Cortex of kidney (tissue), 1 donor: Measurements from ENCODE around the gene PPEF1.
"Not testable (repeated sequence)": the region's sequence is repeated elsewhere in the genome, so short reads cannot be mapped to it uniquely, and the experiment has no call there.

Experiments
- DNase-seq: peaks from one replicate; lab custom pipeline; 2025; lab: John Stamatoyannopoulos, UW

The PPEF1 gene

DNA sequence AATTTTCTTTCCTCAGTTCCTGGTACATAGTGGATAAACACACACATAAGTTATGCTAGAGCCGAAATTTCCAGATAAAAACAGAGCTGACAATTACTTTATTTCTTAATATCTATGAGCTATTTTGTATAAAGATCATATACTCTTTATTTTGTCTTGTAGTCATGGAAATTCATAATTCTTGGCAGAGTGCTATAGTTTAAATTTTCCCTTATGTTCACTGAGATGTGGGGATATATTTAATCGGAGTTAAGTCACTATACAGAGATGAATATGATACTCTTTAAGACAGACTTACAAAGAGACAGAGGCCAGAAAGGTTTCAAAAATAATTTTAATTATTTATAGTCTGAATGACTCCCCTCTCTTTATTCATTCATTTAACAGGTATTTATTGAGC lies 89.7 kb downstream of the PPEF1 start:
- no peak for DNase-seq

DNA sequence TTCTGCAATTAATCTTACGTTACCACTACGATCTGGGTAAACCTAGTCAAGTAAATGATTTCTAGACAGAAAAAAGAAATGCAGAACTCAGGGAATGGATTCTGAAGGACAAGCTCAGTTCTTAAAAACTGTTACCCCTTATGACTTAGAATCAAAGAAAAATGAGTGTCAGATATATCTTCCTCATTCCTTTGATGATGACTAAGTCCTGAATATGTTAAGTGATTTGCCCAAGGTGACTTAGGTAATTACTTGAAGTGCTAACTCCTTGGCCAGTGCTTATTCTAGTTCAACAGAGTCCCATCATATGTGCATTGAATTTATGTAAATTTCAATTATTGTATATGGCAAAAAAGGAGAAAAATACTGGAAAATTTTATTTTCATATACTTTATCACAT lies 92.5 kb downstream of the PPEF1 start:
- DNase-seq, result no peak

DNA sequence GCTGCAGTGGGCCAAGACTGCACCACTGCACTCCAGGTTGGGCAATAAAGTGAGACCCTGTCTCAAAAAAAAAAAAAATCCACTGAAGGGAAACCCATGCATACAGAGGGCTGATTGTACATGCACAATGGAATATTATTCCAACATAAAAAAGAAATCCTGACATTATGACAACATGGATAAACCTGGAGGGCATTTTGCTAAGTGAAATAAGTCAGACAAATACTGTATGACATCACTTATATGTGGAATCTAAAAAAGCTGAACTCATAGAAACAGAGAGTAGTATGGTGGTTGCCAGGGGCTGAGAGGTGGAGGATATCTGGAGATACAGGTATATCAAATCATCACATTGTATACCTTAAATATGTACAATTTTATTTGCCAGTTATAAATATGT lies 102.2 kb downstream of the PPEF1 start:
- no peak for DNase-seq

DNA sequence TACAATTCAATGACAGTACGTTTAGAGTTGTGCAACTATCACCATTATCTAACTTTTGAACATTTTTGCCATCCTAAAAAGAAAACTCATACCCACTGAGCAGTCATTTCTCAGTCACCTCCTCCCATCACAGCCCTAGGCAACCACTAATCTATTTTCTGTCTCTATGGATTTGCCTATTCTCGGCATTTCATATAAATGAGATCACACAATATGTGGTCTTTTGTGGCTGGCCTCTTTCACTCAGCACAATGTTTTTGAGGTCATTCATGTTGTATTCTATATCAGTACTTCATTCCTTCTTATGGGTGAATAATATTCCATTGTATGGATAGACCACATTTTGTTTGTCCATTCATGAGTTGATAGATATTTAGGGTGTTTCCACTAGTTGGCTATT lies 103.0 kb downstream of the PPEF1 start:
- DNase-seq, result no peak

DNA sequence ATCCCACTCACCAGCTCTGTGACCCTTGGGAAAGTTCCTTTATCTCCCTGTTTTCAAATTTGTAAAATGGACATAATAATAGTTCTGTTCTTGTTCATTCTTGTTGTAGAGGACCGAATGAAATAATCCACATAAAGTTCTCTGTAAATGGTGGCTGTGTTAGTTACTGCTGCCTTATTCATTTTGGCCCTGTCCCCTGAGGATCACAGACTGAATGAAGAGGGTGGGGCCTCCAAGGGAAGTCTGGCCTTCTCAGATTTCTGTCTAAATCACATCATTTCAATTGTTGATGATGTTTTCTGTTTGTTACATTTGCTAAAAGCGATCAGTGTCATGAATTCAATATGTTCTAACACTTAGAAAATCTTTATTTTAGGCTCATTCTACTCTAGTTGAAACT lies 117.9 kb downstream of the PPEF1 start:
- DNase-seq, result no peak

DNA sequence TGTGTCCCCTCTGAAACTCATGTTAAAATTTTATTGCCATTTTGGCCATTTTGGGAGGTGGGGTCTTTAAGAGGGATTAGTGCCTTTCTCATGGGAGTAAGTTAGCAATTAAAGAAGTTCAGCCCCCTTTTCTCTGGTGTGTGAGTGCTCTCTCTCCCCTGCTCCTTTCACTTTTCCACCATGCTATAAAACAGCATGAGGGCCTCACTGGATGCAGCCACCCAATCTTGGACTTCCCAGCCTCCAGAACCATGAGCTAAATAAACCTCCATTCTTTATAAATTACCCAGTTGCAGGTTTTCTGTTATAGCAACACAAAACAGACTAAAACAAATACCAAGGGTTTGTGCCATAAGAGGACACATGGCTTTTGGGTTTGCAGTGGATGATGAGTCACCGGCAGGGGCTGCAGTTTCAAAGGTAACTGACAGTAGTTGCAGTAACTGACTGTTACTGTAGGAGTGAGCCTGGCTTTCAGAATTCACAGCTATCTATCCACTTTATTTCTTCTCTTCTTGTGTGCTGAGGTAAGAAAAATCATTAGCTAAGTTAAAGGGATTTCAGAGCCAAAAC lies 121.5 kb downstream of the PPEF1 start:
- DNase-seq, result no peak

DNA sequence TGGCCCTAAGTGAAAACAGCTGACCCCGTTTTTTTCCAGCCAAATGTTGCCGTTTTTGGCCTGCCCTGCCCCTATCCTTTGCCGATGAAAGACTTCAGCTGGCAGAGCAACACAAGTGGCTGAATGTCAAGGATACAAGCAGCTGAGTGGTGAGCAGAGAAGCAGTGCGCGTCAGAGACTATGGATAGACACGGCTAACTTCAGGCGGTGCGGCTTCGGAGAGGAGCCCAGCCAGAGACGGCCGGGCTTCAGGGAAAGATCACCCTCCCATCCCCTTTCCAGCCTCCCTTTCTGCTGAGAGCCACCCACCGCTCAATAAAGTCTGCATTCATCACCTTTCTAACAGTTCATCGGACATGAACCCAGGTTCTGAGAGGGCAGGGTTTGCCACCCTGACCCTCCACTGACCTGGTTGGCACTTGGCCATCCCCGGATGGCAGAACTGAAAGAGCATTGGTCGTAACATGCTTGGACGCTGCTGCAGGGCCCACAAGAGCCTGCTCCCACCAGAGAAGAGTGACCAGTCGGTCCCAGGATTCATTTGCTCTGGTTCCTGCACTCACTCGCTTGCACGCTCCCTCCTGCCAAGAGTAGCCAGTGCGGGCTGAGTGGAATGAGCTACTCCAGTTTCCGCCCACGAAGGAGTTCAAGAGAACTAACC lies 125.8 kb downstream of the PPEF1 start:
- no peak for DNase-seq

DNA sequence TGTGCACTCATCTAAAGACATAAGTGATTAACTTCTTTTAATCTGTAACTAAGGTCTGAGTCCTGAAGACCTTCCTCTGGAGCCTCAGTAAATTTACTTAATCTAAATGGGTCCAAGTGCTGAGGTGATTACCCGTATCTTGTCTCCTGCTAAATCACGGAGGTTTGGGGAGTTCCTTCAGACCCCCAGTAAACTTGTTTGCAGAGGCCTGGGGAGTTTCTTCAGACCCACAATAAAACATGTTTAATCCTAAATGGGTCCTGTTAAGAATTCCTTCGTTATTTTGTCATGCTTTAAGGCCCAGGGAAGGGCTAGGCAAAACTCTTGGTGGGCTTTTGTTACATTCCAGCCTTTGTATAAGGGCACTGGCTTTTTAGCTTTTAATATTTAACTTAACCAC lies 140.5 kb downstream of the PPEF1 start:
- DNase-seq, result not testable (repeated sequence)

DNA sequence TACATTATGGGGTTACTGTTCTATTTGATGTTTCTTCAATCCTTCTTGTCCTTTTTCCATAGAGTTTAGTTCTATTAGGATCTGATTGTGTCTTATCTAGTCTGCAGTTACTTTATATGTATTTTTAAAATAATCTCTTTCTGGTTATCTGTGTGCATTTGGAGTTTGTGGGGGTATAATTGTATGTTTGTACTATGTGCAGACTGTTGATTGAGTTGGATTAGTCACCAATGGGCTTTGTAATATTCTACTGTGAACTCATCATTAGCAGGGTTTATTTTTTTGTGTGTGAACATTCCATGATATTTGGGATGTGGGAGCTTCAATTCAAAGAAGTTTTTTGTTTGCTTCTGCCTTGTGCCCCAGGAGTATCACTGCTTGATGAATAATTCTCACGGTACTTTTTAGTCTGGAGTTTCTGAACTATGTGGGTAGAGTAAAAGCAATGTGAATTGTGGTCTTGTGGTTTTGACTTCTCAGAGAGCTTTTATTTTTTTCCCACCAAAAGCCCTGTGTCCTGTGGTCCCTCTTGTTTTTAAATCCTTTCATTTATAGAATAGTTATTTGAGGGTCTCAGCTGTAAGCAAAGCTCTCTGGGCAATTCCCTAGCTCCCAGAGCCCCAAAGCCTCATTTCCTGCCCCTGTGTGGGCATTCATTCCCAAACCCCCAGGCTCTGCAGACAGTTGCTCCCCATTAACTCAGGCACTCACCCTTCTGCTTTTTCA lies 148.6 kb downstream of the PPEF1 start:
- DNase-seq, result no peak

DNA sequence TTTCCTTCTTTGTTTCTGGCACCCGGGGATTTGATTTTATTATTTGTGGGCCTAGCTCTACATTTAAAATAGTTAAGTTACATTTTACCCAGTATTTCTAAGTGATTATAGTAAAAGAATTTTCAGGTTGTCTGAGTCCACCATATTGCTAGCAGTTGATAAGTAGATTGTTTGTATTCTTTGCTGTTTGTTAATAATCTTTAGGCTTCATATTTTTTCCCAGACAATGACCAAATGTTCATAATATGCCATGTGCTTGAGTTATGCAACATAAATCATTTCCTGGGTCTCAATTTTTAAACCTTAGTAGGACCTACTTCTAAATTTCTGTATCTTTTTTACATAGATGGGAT lies 149.2 kb downstream of the PPEF1 start:
- no peak for DNase-seq

DNA sequence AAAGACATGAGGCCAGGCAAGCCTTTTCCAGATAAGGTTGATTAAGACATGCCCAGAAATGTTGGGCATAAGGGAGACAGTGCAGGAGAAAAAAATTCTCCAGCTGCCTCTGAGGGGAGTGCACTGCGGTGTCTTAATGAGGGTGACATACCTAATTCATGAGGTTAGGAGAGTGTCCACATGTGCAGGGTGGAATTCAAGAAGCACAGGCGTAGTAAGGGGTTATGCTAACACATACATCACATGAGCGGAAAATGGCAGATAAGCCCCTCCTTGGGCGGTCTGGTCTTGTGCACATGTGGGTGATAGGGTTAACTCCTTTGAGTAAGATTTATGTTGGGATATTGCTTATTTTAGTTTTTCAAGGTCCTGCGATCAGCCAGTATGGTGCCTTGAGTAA lies 154.1 kb downstream of the PPEF1 start:
- no peak for DNase-seq

DNA sequence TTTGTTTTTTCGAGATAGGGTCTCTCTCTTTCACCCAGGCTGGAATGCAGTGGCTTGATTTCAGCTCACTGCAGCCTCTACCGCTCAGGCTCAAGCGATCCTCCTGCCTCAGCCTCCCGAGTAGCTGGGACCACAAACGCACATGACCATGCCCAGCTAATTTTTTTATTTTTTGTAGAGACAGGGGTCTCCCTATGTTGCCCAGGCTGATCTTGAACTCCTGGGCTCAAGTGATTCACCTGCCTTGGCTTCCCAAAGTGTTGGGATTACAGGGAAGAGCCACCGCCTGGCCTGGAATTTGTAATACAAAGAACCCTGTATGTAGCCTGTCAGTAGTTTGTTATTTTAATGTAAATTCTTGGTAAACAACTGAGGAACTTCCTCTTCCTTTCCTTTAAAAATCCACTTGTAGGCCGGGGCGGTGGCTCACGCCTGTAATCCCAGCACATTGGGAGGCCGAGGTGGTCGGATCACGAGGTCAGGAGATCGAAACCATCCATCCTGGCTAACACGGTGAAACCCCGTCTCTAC lies 157.0 kb downstream of the PPEF1 start:
- no peak for DNase-seq

DNA sequence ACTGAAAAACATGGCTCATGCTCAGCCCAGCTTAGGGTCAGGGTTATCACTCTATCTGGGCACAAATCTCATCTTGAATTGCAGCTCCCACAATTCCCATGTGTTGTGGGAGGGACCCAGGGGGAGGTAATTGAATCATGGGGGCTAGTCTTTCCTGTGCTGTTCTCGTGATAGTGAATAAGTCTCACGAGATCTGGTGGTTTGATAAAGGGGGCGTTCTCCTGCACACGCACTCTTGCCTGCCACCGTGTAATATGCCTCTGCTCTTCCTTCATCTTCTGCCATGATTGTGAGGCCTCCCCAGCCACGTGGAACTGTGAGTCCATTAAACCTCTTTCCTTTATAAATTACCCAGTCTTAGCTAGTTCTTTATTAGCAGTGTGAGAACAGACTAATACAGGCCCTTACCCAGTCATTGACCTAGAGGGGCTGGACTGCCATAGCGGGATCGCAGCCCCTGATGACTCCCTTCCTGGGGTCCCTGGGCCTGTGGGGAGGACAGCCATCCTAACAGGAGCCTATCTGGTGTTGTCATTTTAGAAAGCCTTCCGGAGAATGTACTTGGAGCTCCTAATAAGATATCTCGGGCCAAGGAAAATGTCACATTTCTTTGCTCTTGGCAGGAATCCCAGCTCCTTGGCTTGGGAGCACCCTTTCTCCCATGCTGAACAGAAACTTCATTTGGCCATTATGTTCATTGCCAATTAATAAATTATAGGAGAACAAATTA lies 163.9 kb downstream of the PPEF1 start:
- no peak for DNase-seq

DNA sequence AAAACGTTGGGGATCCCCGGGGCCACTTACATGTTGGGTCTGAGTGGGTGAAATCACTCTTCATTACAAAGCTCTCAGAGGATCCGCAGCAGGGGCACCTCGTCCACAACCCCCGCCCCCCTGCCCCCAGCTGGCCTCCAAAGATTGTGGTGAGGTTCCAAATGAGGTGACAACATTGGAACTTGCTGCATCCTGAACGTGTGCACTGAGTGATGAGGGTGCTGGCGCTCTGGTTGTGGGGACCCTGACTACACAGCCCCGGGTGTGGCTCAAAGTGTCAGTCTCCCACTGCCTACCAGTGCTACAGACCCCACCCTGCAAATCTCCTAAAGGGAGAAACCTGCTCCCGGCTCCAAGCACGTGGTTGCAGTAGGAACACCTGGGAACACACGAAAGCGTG lies 164.5 kb downstream of the PPEF1 start:
- DNase-seq, result no peak

DNA sequence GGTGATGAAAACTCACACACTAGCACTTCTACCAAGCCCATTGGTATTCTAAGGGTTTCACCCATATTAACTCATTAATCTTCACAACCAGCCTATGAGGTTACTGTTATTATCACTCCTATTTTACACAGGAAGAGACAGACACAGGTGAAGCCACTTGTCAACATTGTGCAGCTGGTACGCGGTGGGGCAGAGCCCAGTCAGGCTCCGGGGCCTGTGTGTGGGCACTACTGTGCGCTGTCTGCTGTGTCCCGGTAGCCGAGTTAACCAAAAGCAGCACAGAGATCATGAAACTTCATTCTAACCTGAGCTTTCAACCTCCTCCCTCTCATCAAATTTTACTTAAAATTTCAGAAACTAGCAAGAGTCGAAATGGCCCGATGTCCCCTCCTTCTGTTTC lies 165.2 kb downstream of the PPEF1 start:
- DNase-seq, result no peak

DNA sequence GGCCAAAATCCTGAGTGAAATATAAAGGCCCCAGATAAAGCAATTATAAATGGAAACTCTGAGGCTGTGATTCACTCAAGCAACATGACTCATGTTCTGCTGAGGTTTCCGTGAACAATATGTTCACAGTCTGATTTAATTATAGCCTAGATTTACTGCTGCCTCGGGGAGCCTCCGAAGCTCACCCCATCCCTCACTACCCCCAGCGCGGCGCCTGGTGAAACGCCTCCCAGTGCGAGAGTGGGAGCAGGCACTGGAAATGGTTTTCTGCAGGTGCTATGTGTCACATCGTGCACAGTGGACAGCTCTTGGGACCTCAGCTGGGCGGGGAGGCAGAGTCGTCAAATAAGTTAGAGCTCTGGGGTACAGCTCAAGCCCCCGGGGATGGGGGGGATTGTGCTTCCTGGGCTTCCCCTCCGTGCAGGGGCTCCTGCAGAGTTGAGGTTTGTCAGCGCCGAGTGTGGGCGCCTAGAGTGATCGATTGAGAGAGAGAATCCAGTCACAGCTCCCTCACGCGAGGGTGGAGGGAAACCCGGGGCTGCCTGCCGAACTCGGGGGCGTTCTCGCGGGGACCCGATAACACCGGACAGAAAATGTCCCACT lies 165.8 kb downstream of the PPEF1 start:
- DNase-seq, result no peak

DNA sequence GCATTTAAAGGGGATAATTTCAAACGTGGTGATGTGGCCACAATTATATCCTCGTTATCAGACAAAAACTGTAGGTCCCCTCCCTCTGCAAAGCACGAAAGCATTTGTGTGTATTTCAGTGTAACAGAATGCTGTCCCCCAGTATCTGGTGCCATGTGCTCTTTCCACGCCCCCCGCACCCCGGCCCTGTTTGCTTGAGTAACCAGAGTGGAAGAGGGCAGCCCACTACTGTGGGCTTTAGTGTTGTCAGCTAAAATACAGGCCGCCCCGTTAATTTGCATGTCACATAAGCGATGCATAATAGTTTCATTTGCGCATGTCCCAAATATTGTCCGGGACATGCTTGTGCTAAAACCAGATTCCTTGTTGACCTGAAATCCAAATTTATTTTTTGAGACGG lies 166.4 kb downstream of the PPEF1 start:
- DNase-seq, result no peak

DNA sequence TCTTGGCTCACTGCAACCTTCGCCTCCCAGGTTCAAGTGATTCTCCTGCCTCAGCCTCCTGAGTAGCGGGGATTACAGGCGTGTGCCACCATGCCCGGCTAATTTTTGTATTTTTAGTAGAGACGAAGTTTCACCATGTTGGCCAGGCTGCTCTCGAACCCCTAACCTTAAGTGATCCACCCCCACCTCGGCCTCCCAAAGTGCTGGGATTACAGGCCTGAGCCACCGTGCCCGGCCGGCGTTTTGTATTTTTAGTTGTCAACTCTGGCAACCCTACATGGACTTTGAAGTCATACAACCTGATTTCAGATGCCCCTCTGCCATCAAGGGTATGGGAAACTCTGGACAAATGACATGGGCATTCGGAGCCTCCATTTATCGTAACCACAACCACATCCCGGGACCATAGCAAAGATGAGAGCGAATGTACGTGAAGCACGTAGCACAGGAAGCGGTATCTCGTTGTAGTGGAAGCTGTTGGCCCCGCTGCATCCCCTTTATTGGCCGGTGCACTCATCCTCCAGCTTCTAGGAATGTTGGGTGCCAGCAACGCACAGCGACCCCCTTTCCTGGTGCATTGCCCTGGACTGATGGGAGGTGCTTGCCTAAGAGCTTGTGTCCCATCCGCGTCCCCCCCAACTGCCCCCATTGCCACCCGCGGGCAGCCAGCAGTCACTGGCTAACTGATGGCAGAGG lies 167.3 kb downstream of the PPEF1 start:
- no peak for DNase-seq

DNA sequence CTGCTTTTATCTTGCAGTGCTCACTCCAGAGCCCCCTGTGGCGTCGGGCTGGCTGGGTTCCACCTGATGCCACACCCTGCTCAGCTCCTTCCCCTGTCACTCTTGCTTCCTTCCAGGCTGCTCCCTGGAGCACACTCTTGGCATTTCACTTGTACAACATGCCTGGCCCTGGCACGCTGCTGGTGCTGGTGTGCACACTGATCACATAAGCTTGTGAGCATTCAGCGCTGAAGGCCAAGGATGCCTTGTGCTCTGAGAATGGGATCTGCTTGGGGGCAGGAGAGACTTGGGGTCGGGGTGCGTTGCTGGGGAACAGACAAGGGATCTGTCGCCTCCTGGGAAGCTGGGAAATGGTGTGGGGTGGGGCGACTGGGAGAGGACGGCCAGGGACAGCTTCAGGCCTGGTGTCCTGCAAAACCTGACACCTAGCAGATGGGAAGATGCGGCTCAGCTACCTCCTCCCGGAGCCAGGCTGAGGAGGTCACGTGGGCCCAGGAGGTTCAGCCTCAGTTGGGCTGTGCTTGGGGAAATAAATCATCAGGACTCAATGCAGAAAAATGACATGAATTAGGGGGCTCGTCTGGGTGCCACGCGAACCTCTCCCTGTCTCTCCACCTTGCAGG lies 167.9 kb downstream of the PPEF1 start:
- no peak for DNase-seq

DNA sequence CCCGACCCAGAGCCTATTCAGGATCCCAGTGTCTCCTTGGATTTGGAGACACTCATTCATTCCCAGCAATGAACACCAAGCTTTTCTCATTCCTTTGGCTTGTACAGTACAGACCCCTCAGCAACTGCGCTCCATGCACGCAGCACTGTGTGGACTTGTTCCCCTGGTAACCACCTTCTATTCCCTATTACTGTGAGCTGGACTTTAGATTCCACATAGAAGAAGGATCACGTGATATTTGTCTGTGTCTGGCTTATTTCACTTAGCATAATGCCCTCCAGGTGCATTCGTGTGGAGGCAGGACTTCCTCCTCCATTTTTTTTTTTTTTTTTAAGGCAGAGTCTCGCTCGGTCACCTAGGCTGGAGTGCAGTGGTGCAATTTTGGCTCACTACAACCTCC lies 170.0 kb downstream of the PPEF1 start:
- DNase-seq, result no peak
